SK-N-SH (cell line): ENCODE data around the gene ARL13A.

Experiments used
- CHD2 ChIP-seq: fragments of 150-350 bp; IDR thresholded peaks from 2 replicates; pipeline ENCODE4 v1.6.1; 2018; ENCODE audit warnings: low read length; ENCODE audit not compliant: partially characterized antibody
- EP300 ChIP-seq, 2 experiments: IDR thresholded peaks; 2 replicates each; pipeline versions ENCODE4 v1.4.0 to v1.6.1; 2012; ENCODE audit warnings: borderline replicate concordance in 1 of 2, low read depth in 1 of 2, low read length in 1 of 2
- GABPA ChIP-seq: IDR thresholded peaks from 2 replicates; pipeline ENCODE4 v1.4.0; 2012; ENCODE audit warnings: low read depth, mild to moderate bottlenecking
- NFIC ChIP-seq: IDR thresholded peaks from 2 replicates; pipeline ENCODE4 v1.4.0; 2012; ENCODE audit warnings: borderline replicate concordance
- POLR2AphosphoS5 ChIP-seq: IDR thresholded peaks from 2 replicates; pipeline ENCODE4 v1.6.1; 2012; ENCODE audit warnings: low read depth, low read length
- RXRA ChIP-seq: IDR thresholded peaks from 2 replicates; pipeline ENCODE4 v1.4.0; 2012; ENCODE audit warnings: low read depth, mild to moderate bottlenecking, borderline replicate concordance
- SIN3A ChIP-seq: IDR thresholded peaks from 2 replicates; pipeline ENCODE4 v1.6.1; 2012; ENCODE audit warnings: low read depth, mild to moderate bottlenecking, low read length, moderate library complexity, borderline replicate concordance
- TAF1 ChIP-seq: IDR thresholded peaks from 2 replicates; pipeline ENCODE4 v1.6.1; 2012; ENCODE audit warnings: low read depth, mild to moderate bottlenecking, low read length, moderate library complexity, borderline replicate concordance
- YY1 ChIP-seq: IDR thresholded peaks from 2 replicates; pipeline ENCODE4 v1.4.0; 2012; ENCODE audit warnings: low read depth, mild to moderate bottlenecking
- TF ChIP-seq, protein P1 (sequence below): fragments of 200-600 bp; sonication (generic); IDR thresholded peaks from 2 replicates; pipeline ENCODE4 v1.6.1; 2017; ENCODE audit warnings: antibody characterized with exemption, mild to moderate bottlenecking, moderate library complexity
- TF ChIP-seq, protein P2 (sequence below): IDR thresholded peaks from 2 replicates; pipeline ENCODE4 v1.4.0; 2012; ENCODE audit warnings: low read depth

DNA sequence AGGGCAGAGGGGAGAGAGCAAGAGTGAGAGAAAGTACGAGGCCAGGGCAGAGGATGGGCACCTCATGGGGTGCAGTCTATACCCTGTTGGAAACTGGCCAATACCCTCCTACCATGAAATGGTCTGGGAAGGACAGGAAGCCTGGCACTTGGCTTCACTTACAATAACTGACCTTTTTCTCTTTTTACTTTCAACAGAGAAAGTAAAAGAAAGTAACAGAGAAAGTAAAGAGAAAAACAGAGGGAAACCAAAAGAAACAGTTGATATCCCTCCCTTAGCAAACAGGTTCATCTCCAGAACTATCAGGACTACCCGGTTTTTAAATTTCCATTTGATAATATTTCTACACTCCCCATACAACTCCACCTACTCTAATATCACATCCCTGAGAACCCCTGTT is 20.6 kb downstream of the ARL13A start:
- TF ChIP-seq TAF1 (no peak), NFIC (no peak), POLR2AphosphoS5 (no peak), CHD2 (no peak), SIN3A (no peak), RXRA (no peak), GABPA (no peak), YY1 (no peak), EP300 (IDR thresholded peaks at IDR 0.05; ENCODE audit: borderline replicate concordance in 1 of 2, low read depth in 1 of 2, low read length in 1 of 2) (no peak)
- TF ChIP-seq, protein P1, sequence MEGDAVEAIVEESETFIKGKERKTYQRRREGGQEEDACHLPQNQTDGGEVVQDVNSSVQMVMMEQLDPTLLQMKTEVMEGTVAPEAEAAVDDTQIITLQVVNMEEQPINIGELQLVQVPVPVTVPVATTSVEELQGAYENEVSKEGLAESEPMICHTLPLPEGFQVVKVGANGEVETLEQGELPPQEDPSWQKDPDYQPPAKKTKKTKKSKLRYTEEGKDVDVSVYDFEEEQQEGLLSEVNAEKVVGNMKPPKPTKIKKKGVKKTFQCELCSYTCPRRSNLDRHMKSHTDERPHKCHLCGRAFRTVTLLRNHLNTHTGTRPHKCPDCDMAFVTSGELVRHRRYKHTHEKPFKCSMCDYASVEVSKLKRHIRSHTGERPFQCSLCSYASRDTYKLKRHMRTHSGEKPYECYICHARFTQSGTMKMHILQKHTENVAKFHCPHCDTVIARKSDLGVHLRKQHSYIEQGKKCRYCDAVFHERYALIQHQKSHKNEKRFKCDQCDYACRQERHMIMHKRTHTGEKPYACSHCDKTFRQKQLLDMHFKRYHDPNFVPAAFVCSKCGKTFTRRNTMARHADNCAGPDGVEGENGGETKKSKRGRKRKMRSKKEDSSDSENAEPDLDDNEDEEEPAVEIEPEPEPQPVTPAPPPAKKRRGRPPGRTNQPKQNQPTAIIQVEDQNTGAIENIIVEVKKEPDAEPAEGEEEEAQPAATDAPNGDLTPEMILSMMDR: no peak
- TF ChIP-seq, protein P2, sequence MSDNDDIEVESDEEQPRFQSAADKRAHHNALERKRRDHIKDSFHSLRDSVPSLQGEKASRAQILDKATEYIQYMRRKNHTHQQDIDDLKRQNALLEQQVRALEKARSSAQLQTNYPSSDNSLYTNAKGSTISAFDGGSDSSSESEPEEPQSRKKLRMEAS: no peak
